Central memory CD8-positive, alpha-beta T cell (primary cell): Measurements from ENCODE around the gene ARHGAP15.
A peak's percentile ranks its signal among the peaks of the same experiment; 100 is the strongest.

ENCODE experiments used
- ATAC-seq: fragments of 150-1000 bp; cut with Tn5 transposase; replicated peaks from 2 replicates; pipeline ENCODE4 v1.10.0; 2022; ENCODE audit warnings: mild to moderate bottlenecking, moderate FRiP score, moderate number of reproducible peaks; ENCODE audit not compliant: poor library complexity, severe bottlenecking; ENCODE audit errors: extremely low read depth
- DNase-seq, 2 donors: peaks; one replicate each; pipeline ENCODE4 v3.0.0; 2021; ENCODE audit warnings: low spot score in 2 of 2
- H3K27ac Mint-ChIP-seq: one replicate; pipeline ENCODE4 v1.8.0; 2022; ENCODE audit warnings: low read depth, mild to moderate bottlenecking, moderate library complexity, mixed read lengths
- H3K27me3 Mint-ChIP-seq: one replicate; pipeline ENCODE4 v1.8.0; 2022; ENCODE audit warnings: mixed read lengths
- H3K36me3 Mint-ChIP-seq: one replicate; pipeline ENCODE4 v1.8.0; 2022; ENCODE audit warnings: mild to moderate bottlenecking, moderate library complexity, mixed read lengths; ENCODE audit not compliant: insufficient read depth
- H3K4me1 Mint-ChIP-seq: one replicate; pipeline ENCODE4 v1.8.0; 2022; ENCODE audit warnings: mixed read lengths
- H3K4me3 Mint-ChIP-seq: one replicate; pipeline ENCODE4 v1.8.0; 2022; ENCODE audit warnings: mild to moderate bottlenecking, moderate library complexity, mixed read lengths
- H3K9me3 Mint-ChIP-seq: one replicate; pipeline ENCODE4 v1.8.0; 2022; ENCODE audit warnings: mixed read lengths

Gene ARHGAP15

GRCh38 chr2:143601828-143602227 lies 472.6 kb downstream of the ARHGAP15 start:
- Mint-ChIP-seq H3K27me3 (no peaks in the 10 kb centered on the region), H3K9me3 (no peaks in the 10 kb centered on the region), H3K36me3 (peaks cover 14% of the 10 kb centered on the region), H3K4me3 (no peak overlapping the region), H3K27ac (peak overlapping the region; percentile 8), H3K4me1 (peaks cover 19% of the 10 kb centered on the region)
- ATAC-seq, result no peak
- DNase-seq, result no peak

DNA sequence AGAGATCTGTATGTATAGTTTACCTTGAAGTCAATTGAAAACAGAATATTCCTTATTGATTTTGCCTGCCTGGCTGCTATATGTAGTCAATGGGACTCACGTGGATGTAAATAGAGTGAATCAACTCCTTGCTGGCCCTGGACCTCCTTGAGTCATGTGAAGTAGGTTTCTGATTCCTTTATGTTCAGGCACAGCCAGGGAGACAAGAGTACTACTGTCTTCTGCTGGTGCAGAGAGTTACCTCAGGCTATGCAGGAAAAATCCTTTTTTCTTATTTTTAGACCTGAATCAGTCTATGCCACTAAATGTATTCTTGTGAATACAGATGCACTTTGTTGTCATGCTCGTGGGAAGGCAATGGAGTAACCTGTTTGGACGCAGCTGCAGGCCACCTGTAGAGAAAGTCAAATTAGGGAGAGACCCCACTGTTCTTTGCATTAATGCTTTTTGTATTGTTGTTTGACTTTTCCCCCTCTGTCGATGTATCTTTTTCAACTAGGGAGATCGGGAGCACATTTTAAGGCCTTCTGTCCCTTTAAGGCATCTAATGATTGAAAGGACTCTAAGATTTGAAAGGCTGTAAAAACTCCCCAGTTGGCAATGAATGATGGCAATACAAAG lies 473.9 kb downstream of the ARHGAP15 start:
- Mint-ChIP-seq H3K4me3 (no peak overlapping the region), H3K27ac (peak overlapping the region; percentile 22), H3K9me3 (no peaks in the 10 kb centered on the region), H3K36me3 (peaks cover 17% of the 10 kb centered on the region), H3K27me3 (no peaks in the 10 kb centered on the region), H3K4me1 (peaks cover 20% of the 10 kb centered on the region)
- DNase-seq (no peak), ATAC-seq (no peak)

- Mint-ChIP-seq H3K27me3 (no peaks in the 10 kb centered on the region), H3K27ac (peak overlapping the region; percentile 22), H3K36me3 (peaks cover 18% of the 10 kb centered on the region), H3K4me1 (peaks cover 22% of the 10 kb centered on the region), H3K4me3 (no peak overlapping the region), H3K9me3 (no peaks in the 10 kb centered on the region)
- ATAC-seq (no peak), DNase-seq (no peak)
These were observed 474.8 kb downstream of the ARHGAP15 start for GRCh38 chr2:143603846-143604565.

DNA sequence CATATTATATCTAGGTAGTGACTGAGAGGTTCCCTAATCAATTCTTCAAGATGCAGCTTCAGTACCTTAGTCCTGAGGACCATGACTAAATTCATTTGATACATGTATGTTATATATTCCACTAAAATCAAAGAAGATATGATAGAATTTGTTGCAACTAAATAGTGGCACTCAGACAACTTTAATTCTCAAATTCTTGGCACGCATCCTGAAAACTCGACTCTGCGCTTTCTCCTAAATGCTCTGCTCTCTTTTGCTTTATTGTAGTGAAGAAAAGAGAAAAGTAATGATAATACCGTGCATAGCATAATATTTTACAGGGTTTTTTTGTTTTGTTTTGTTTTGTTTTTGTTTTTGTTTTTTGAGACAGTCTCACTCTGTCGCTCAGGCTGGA lies 475.3 kb downstream of the ARHGAP15 start:
- Mint-ChIP-seq H3K27ac (no peak overlapping the region), H3K36me3 (peaks cover 18% of the 10 kb centered on the region), H3K9me3 (no peaks in the 10 kb centered on the region), H3K4me1 (peaks cover 24% of the 10 kb centered on the region), H3K27me3 (no peaks in the 10 kb centered on the region), H3K4me3 (no peak overlapping the region)
- DNase-seq (no peak), ATAC-seq (no peak)

DNA sequence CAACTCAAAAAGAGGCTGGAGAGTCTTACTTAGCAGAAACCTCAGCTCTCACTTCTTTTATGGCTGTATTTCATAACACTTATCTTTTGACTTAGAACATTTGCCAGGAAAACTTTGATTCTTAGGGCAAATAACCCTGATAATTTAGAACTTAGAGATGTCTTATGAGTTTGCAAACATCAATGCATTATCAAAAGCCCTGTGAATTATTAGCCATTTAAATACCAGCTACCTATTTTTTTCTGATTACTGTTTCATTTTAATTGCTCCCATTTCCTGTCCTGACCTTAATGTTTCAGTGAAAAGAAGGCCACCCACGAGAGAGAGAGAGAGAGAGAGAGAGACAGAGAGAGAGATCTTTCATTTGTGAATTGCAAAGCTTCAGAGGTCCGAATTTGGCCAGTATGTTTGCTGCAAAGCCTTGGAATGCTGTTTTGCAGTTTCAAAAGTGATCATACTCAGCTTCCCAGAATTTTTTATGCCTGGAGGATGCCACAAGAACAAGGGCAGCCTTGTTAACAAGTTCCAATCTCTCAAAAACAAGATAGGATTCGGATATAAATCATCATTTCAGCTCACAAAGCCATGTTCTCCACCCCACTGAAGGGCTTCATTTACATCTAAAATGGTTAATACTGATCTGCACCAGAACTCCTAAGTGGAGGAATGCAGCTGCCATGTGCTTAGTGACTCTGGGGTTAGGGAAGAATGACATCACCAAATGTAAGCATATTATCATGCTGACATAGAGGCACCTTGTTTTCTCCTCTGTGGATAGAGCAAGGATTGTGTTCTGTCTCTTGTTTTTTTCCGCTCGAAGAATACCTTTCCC lies 478.2 kb downstream of the ARHGAP15 start:
- no peak overlapping the region for H3K27ac Mint-ChIP-seq
- no peak for ATAC-seq
- H3K4me3 Mint-ChIP-seq, result no peak overlapping the region
- no peak for DNase-seq
- H3K4me1 Mint-ChIP-seq, result peaks cover 35% of the 10 kb centered on the region
- no peaks in the 10 kb centered on the region for H3K27me3 Mint-ChIP-seq
- no peaks in the 10 kb centered on the region for H3K9me3 Mint-ChIP-seq
- peaks cover 28% of the 10 kb centered on the region for H3K36me3 Mint-ChIP-seq

- no peaks in the 10 kb centered on the region for H3K9me3 Mint-ChIP-seq
- peaks cover 27% of the 10 kb centered on the region for H3K36me3 Mint-ChIP-seq
- H3K4me1 Mint-ChIP-seq, result peaks cover 29% of the 10 kb centered on the region
- H3K27me3 Mint-ChIP-seq, result no peaks in the 10 kb centered on the region
- DNase-seq, result no peak
- no peak for ATAC-seq
- H3K4me3 Mint-ChIP-seq, result no peak overlapping the region
- H3K27ac Mint-ChIP-seq, result no peak overlapping the region
These were observed 478.8 kb downstream of the ARHGAP15 start for GRCh38 chr2:143608063-143608423.

GRCh38 chr2:143608758-143609157 lies 479.5 kb downstream of the ARHGAP15 start:
- DNase-seq (no peak), ATAC-seq (no peak)
- H3K4me3 Mint-ChIP-seq, result no peak overlapping the region
- H3K9me3 Mint-ChIP-seq, result no peaks in the 10 kb centered on the region
- peaks cover 25% of the 10 kb centered on the region for H3K36me3 Mint-ChIP-seq
- peaks cover 29% of the 10 kb centered on the region for H3K4me1 Mint-ChIP-seq
- no peaks in the 10 kb centered on the region for H3K27me3 Mint-ChIP-seq
- H3K27ac Mint-ChIP-seq, result peak overlapping the region; percentile 67

DNA sequence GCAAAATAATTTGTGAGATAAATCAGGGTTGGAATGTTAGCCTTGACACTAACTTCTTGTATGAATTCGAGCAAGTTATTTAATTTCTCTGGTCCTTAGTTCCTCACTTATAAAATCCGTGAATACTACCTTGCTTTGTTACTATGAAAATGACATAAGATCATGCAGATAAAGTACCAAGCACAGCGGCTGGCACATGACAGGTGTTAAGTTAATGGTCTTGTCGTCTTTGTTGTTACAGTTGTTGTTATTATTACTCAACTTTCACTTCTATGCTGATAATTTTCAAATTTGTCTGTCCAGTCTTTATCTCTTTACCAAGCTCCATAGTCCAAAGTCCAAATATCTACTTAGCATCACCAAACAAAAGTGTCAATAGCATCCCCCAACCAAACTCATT lies 482.1 kb downstream of the ARHGAP15 start:
- Mint-ChIP-seq H3K9me3 (no peaks in the 10 kb centered on the region), H3K27me3 (no peaks in the 10 kb centered on the region), H3K4me1 (peaks cover 40% of the 10 kb centered on the region), H3K27ac (peak overlapping the region; percentile 4), H3K36me3 (peaks cover 30% of the 10 kb centered on the region), H3K4me3 (no peak overlapping the region)
- no peak for DNase-seq
- no peak for ATAC-seq

DNA sequence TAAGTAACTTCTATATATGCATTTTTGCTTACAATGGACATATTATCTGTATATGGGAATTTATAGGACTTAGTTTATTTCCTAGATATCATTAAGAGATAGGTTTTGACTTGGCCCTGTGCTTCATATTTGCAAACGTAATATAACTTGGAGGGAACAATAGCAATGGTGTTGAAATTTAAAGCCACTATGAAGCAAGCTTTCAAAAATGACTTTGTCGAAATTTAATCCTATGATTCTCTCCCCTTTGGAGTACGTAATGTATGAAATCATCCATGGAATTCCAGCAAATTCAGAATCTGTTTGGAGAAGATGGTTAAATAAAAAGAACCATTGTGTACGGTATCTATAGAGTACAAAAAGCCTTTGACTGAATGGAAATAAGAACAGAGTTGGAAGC lies 486.3 kb downstream of the ARHGAP15 start:
- H3K4me1 Mint-ChIP-seq, result peaks cover 27% of the 10 kb centered on the region
- ATAC-seq (no peak), DNase-seq (no peak)
- H3K27ac Mint-ChIP-seq, result peak overlapping the region; percentile 52
- H3K27me3 Mint-ChIP-seq, result no peaks in the 10 kb centered on the region
- H3K4me3 Mint-ChIP-seq, result no peak overlapping the region
- no peaks in the 10 kb centered on the region for H3K9me3 Mint-ChIP-seq
- peaks cover 19% of the 10 kb centered on the region for H3K36me3 Mint-ChIP-seq

- ATAC-seq, result no peak
- H3K27me3 Mint-ChIP-seq, result no peaks in the 10 kb centered on the region
- H3K4me3 Mint-ChIP-seq, result no peak overlapping the region
- DNase-seq, result no peak
- peaks cover 23% of the 10 kb centered on the region for H3K4me1 Mint-ChIP-seq
- no peak overlapping the region for H3K27ac Mint-ChIP-seq
- H3K9me3 Mint-ChIP-seq, result no peaks in the 10 kb centered on the region
- peaks cover 14% of the 10 kb centered on the region for H3K36me3 Mint-ChIP-seq
These were observed 487.2 kb downstream of the ARHGAP15 start for GRCh38 chr2:143616452-143616851.

DNA sequence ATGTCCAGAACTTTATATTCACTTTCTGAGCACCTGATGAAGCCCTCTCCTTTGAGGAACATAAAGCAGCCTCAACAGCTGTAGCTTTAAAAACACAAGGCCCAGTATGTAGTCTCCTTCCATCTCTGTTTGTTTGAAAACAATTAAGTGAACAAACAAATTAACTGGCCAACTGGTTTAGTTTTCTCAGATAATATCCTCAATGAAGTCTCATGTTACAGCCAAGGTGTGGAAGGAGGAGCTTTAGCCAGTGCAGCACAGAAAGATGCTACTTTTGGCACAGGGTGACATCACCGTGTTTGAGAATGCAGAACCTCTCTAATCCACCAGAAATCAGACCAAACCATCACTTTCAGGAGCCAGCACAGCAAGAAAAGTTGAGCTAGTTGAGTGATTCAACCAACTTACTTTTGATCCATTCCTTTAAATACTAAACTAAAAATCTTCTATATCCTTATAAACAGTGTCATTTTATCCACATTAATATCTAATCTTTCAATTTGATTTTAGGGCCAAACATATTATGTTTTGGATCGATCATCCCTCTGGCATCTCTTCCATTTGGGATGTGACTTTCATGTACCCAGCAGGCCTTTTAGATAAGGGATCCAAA lies 488.7 kb downstream of the ARHGAP15 start:
- Mint-ChIP-seq H3K9me3 (no peaks in the 10 kb centered on the region), H3K27ac (no peak overlapping the region), H3K36me3 (peaks cover 12% of the 10 kb centered on the region), H3K27me3 (no peaks in the 10 kb centered on the region), H3K4me1 (peaks cover 16% of the 10 kb centered on the region), H3K4me3 (no peak overlapping the region)
- DNase-seq (no peak), ATAC-seq (no peak)

GRCh38 chr2:143622106-143622505 lies 492.9 kb downstream of the ARHGAP15 start:
- no peak overlapping the region for H3K27ac Mint-ChIP-seq
- H3K36me3 Mint-ChIP-seq, result peaks cover 38% of the 10 kb centered on the region
- ATAC-seq (no peak), DNase-seq (no peak)
- peaks cover 9% of the 10 kb centered on the region for H3K4me1 Mint-ChIP-seq
- H3K4me3 Mint-ChIP-seq, result no peak overlapping the region
- H3K27me3 Mint-ChIP-seq, result no peaks in the 10 kb centered on the region
- no peaks in the 10 kb centered on the region for H3K9me3 Mint-ChIP-seq
